ENCODE data around the gene NSUN4.
"Not testable (repeated sequence)": the region's sequence is repeated elsewhere in the genome, so short reads cannot be mapped to it uniquely, and the experiment has no call there.

NSUN4 gene

DNA sequence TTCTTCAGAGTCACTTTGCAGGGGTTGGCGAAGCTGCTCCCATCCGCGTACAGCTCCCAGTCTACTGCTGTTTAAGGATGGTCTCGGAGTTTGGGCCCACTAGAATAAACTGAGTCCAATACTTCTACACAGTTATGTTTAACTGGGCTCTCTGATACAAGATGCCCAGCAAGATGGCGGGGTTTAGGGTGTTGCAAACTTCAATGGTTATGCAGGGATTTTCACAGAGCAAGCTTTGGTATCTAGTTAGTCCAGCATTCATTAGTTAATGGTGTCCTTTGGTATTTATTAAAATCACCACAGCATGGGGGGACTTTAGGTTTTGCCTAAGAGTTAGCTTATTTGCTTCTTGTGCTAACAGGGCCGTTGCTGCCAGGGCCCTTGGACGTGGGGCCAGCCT is 12.4 kb upstream of the NSUN4 start:
- CTCF ChIA-PET, result interaction anchor here (0.8 to 2.7 kb wide), 5 partner anchors 10 to 25 kb away, joined by 3 to 7 read pairs (median 3); partner anchors contain the start of genes LRRC41, NSUN4 and UQCRH
- POLR2A ChIA-PET, result interaction anchor here (0.6 kb wide), 1 partner anchor 33 kb away, joined by 6 read pairs; no protein-coding TSS in a partner anchor
- not testable (repeated sequence) for DNase-seq

DNA sequence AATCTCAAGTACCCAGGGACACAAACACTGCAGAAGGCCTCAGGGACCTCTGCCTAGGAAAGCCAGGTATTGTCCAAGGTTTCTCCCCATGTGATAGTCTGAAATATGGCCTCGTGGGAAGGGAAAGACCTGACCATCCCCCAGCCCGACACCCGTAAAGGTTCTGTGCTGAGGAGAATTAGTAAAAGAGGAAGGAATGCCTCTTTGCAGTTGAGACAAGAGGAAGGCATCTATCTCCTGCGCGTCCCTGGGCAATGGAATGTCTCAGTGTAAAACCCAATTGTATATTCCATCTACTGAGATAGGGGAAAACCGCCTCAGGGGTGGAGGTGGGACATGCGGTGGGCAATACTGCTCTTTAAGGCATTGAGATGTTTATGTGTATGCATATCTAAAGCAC is 10.8 kb upstream of the NSUN4 start:
- H3K4me1 ChIP-seq (ENCODE audit: control extremely low read depth in 1 of 4, control insufficient read depth in 4 of 4, insufficient read depth in 4 of 4, low read length in 3 of 4); H3K9me3 ChIP-seq (ENCODE audit: control extremely low read depth in 1 of 5, control insufficient read depth in 4 of 5, insufficient read depth in 2 of 5, low read depth in 1 of 5, low read length in 4 of 5); DNase-seq; H3K27me3 ChIP-seq (replicated peaks in 2 of 5; ENCODE audit: control insufficient read depth in 4 of 5, insufficient read depth in 5 of 5, low read length in 4 of 5); H3K4me3 ChIP-seq (ENCODE audit: control insufficient read depth in 1 of 7, extremely low read depth in 1 of 7, insufficient read depth in 4 of 7, low read depth in 2 of 7, low read length in 6 of 7); POLR2A ChIA-PET; H3K36me3 ChIP-seq (ENCODE audit: control insufficient read depth in 4 of 4, insufficient read depth in 4 of 4, low read length in 3 of 4); H3K27ac ChIP-seq (ENCODE audit: insufficient read depth in 1 of 2, low read depth in 1 of 2, low read length in 2 of 2, poor library complexity in 1 of 2, severe bottlenecking in 2 of 2): not testable (repeated sequence)
- WGBS (ENCODE audit: insufficient coverage), result no CpG with 5 or more reads among the region's 7 CpGs
- CTCF ChIA-PET, result interaction anchor here (1.3 kb wide), 1 partner anchor 11 kb away, joined by 4 read pairs; no protein-coding TSS in a partner anchor

More for the DNA sequence above, 12.4 kb upstream of the NSUN4 start:
- not testable (repeated sequence) for H3K36me3 ChIP-seq (ENCODE audit: control insufficient read depth in 4 of 4, insufficient read depth in 4 of 4, low read length in 3 of 4); H3K27me3 ChIP-seq (replicated peaks in 2 of 5; ENCODE audit: control insufficient read depth in 4 of 5, insufficient read depth in 5 of 5, low read length in 4 of 5); H3K4me1 ChIP-seq (ENCODE audit: control extremely low read depth in 1 of 4, control insufficient read depth in 4 of 4, insufficient read depth in 4 of 4, low read length in 3 of 4); H3K27ac ChIP-seq (ENCODE audit: insufficient read depth in 1 of 2, low read depth in 1 of 2, low read length in 2 of 2, poor library complexity in 1 of 2, severe bottlenecking in 2 of 2); H3K4me3 ChIP-seq (ENCODE audit: control insufficient read depth in 1 of 7, extremely low read depth in 1 of 7, insufficient read depth in 4 of 7, low read depth in 2 of 7, low read length in 6 of 7); H3K9me3 ChIP-seq (ENCODE audit: control extremely low read depth in 1 of 5, control insufficient read depth in 4 of 5, insufficient read depth in 2 of 5, low read depth in 1 of 5, low read length in 4 of 5)
- 92% methylated on average over 2 of the region's 7 CpGs for WGBS (ENCODE audit: insufficient coverage)

DNA sequence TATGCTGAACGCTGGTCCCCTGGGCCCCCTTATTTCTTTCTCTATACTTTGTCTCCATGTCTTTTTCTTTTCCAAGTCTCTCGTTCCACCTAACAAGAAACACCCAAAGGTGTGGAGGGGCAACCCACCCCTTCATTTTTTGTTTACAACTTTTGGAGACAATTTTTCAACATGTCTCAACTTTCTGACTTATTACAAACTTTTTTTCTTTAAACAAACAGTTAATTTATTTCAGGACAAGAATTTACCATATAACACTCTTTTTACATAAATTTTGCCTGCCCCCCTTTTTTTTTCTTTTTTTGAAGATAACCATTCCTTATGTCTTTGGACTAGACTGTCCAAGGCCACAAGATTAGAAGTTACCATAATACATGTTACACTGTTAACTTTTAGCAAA is 10.2 kb upstream of the NSUN4 start:
- H3K4me3 ChIP-seq (ENCODE audit: control insufficient read depth in 1 of 7, extremely low read depth in 1 of 7, insufficient read depth in 4 of 7, low read depth in 2 of 7, low read length in 6 of 7); H3K27me3 ChIP-seq (replicated peaks in 2 of 5; ENCODE audit: control insufficient read depth in 4 of 5, insufficient read depth in 5 of 5, low read length in 4 of 5); H3K4me1 ChIP-seq (ENCODE audit: control extremely low read depth in 1 of 4, control insufficient read depth in 4 of 4, insufficient read depth in 4 of 4, low read length in 3 of 4); DNase-seq; POLR2A ChIA-PET; H3K9me3 ChIP-seq (ENCODE audit: control extremely low read depth in 1 of 5, control insufficient read depth in 4 of 5, insufficient read depth in 2 of 5, low read depth in 1 of 5, low read length in 4 of 5); H3K27ac ChIP-seq (ENCODE audit: insufficient read depth in 1 of 2, low read depth in 1 of 2, low read length in 2 of 2, poor library complexity in 1 of 2, severe bottlenecking in 2 of 2); H3K36me3 ChIP-seq (ENCODE audit: control insufficient read depth in 4 of 4, insufficient read depth in 4 of 4, low read length in 3 of 4); CTCF ChIA-PET: not testable (repeated sequence)
- WGBS (ENCODE audit: insufficient coverage), result 100% methylated on average over 2 of the region's 2 CpGs

DNA sequence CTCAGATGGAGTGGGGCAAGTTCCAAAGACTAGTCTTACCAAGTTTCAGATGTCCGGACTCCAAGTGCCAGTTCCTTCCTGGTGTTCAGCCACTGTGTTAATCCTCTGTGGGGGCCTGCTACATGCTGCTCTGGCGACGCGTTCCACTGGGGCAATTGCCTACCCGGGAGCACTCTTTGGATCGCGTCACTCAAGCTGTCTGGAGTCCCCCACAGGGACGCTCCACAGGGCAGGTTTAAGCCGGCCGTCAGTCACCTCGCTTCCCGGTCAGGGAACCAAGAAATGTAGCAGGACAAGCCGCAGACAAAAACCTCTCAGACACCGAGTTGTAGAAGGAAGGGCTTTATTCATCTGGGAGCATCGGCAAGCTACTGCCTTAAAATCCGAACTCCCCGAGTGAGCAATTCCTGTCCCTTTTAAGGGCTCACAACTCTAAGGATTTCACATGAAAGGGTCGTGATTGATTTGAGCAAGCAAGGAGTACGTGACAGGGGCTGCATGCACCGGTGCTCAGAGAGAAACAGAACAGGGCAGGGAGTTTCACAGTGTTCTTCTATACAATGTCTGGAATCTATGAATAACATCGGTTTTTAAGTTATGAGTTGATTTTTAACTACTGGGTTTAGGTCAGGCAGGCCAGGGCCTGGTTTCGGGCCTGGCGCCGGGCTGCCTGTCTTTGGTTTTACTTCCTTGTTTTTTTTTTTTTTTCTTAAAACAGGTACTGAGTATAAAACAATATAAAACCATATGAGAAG is 8.6 kb upstream of the NSUN4 start:
- DNase-seq; H3K9me3 ChIP-seq (ENCODE audit: control extremely low read depth in 1 of 5, control insufficient read depth in 4 of 5, insufficient read depth in 2 of 5, low read depth in 1 of 5, low read length in 4 of 5); H3K27me3 ChIP-seq (replicated peaks in 2 of 5; ENCODE audit: control insufficient read depth in 4 of 5, insufficient read depth in 5 of 5, low read length in 4 of 5); H3K36me3 ChIP-seq (ENCODE audit: control insufficient read depth in 4 of 4, insufficient read depth in 4 of 4, low read length in 3 of 4); H3K27ac ChIP-seq (ENCODE audit: insufficient read depth in 1 of 2, low read depth in 1 of 2, low read length in 2 of 2, poor library complexity in 1 of 2, severe bottlenecking in 2 of 2); H3K4me3 ChIP-seq (ENCODE audit: control insufficient read depth in 1 of 7, extremely low read depth in 1 of 7, insufficient read depth in 4 of 7, low read depth in 2 of 7, low read length in 6 of 7); POLR2A ChIA-PET; H3K4me1 ChIP-seq (ENCODE audit: control extremely low read depth in 1 of 4, control insufficient read depth in 4 of 4, insufficient read depth in 4 of 4, low read length in 3 of 4): not testable (repeated sequence)
- CTCF ChIA-PET, result interaction anchor here (2.9 to 5.0 kb wide), 2 partner anchors 14 to 23 kb away, joined by 18 to 79 read pairs; no protein-coding TSS in a partner anchor
- 98% methylated on average over 19 of the region's 24 CpGs for WGBS (ENCODE audit: insufficient coverage)

DNA sequence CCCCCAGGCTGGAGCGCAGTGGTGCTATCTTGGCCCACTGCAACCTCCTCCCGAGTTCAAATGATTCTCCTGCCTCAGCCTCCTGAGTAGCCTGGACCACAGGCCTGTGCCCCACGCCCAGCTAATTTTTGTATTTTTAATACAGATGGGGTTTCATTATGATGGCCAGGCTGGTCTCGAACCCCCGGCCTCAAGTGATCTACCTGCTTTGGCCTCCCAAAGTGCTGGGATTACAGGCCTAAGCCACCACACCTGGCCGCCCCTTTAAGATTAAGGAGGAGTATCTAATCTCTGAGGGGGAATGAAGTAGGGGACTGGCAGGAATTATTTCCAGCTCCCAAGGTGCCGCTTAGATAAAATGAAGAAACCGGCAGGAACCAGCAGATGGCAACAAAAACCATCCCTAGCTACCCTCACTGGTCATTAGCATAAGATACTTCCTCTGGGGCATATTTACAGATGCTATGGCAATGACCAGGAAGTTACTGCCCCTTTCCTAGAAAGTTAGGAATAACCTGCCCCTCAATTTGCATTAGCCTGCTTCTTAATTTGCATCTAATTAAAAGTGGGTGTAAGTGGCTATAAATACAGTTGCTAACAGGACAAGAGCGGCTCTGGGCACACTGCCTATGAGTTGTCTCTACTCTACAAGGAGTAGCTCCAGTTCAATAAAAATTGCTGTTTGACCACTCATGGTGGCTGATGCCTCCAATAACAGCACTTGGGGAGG is 7.1 kb upstream of the NSUN4 start:
- Histone ChIP-seq H3K36me3 (ENCODE audit: control insufficient read depth in 4 of 4, insufficient read depth in 4 of 4, low read length in 3 of 4) (no peaks in the 10 kb centered on the region), H3K27me3 (replicated peaks in 2 of 5; ENCODE audit: control insufficient read depth in 4 of 5, insufficient read depth in 5 of 5, low read length in 4 of 5) (no peaks in the 10 kb centered on the region), H3K27ac (ENCODE audit: insufficient read depth in 1 of 2, low read depth in 1 of 2, low read length in 2 of 2, poor library complexity in 1 of 2, severe bottlenecking in 2 of 2) (no peak overlapping the region), H3K9me3 (ENCODE audit: control extremely low read depth in 1 of 5, control insufficient read depth in 4 of 5, insufficient read depth in 2 of 5, low read depth in 1 of 5, low read length in 4 of 5) (no peaks in the 10 kb centered on the region), H3K4me1 (ENCODE audit: control extremely low read depth in 1 of 4, control insufficient read depth in 4 of 4, insufficient read depth in 4 of 4, low read length in 3 of 4) (peaks cover 0 to 3% (median 0%) of the 10 kb centered on the region in 4 experiments), H3K4me3 (ENCODE audit: control insufficient read depth in 1 of 7, extremely low read depth in 1 of 7, insufficient read depth in 4 of 7, low read depth in 2 of 7, low read length in 6 of 7) (no peak overlapping the region)
- peak; percentile 38 to 55 (median 54) for DNase-seq
- ChIA-PET POLR2A (no interaction called here), CTCF (interaction anchor here (1.0 to 5.0 kb wide), 6 partner anchors 13 to 60 kb away, joined by 3 to 79 read pairs (median 6); partner anchors contain the start of genes LRRC41 and UQCRH)
- 83% methylated on average over 9 of the region's 9 CpGs for WGBS (ENCODE audit: insufficient coverage)

DNA sequence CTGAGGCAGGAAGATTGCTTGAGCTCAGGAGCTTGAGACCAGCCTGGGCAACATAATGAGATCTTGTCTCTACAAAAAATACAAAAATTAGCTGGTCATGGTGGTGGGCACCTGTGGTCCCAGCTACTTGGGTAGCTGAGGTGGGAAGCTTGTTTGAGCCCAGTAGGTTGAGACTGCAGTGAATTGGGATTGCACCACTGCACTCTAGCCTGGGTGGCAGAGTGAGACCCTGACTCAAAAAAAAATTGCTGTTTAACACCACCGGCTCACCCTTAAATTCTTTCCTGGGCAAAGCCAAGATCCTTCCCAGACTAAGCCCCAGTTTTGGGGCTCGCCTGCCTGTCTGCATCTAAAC is 6.6 kb upstream of the NSUN4 start:
- Histone ChIP-seq H3K36me3 (ENCODE audit: control insufficient read depth in 4 of 4, insufficient read depth in 4 of 4, low read length in 3 of 4) (no peaks in the 10 kb centered on the region), H3K27ac (ENCODE audit: insufficient read depth in 1 of 2, low read depth in 1 of 2, low read length in 2 of 2, poor library complexity in 1 of 2, severe bottlenecking in 2 of 2) (no peak overlapping the region), H3K9me3 (ENCODE audit: control extremely low read depth in 1 of 5, control insufficient read depth in 4 of 5, insufficient read depth in 2 of 5, low read depth in 1 of 5, low read length in 4 of 5) (no peaks in the 10 kb centered on the region), H3K4me1 (ENCODE audit: control extremely low read depth in 1 of 4, control insufficient read depth in 4 of 4, insufficient read depth in 4 of 4, low read length in 3 of 4) (peaks cover 0 to 3% (median 0%) of the 10 kb centered on the region in 4 experiments), H3K4me3 (ENCODE audit: control insufficient read depth in 1 of 7, extremely low read depth in 1 of 7, insufficient read depth in 4 of 7, low read depth in 2 of 7, low read length in 6 of 7) (no peak overlapping the region), H3K27me3 (replicated peaks in 2 of 5; ENCODE audit: control insufficient read depth in 4 of 5, insufficient read depth in 5 of 5, low read length in 4 of 5) (no peaks in the 10 kb centered on the region)
- CTCF ChIA-PET, result interaction anchor here (1.0 to 5.0 kb wide), 7 partner anchors 12 to 61 kb away, joined by 3 to 79 read pairs (median 4); partner anchors contain the start of genes LRRC41 and UQCRH
- DNase-seq, result no peak
- WGBS (ENCODE audit: insufficient coverage), result 100% methylated on average over 1 of the region's 2 CpGs
- POLR2A ChIA-PET, result no interaction called here

DNA sequence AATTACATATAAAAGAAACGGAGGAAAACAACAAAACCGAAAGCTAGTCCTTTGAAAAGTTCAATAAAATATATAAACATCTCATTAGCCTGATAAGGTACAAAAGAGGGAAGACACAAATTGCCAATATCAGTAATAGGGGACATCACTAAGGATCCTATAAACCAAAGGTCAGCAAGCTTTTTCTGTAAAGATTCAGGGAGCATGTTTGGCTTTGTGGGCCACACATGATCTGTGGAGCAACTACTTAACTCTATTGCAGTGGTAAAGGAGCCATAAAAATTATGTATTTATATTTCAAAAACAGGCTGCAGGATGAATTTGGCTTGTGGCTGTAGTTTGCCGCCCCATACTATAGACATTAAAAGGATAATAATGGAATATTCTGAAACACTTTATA is 5.5 kb upstream of the NSUN4 start:
- CTCF ChIA-PET, result interaction anchor here (1.3 to 5.0 kb wide), 4 partner anchors 9 to 38 kb away, joined by 3 to 79 read pairs (median 11); no protein-coding TSS in a partner anchor
- no peaks in the 10 kb centered on the region for H3K27me3 ChIP-seq (replicated peaks in 2 of 5; ENCODE audit: control insufficient read depth in 4 of 5, insufficient read depth in 5 of 5, low read length in 4 of 5)
- POLR2A ChIA-PET, result no interaction called here
- H3K36me3 ChIP-seq (ENCODE audit: control insufficient read depth in 4 of 4, insufficient read depth in 4 of 4, low read length in 3 of 4), result no peaks in the 10 kb centered on the region
- no CpG with 5 or more reads among the region's 3 CpGs for WGBS (ENCODE audit: insufficient coverage)
- no peak overlapping the region for H3K27ac ChIP-seq (ENCODE audit: insufficient read depth in 1 of 2, low read depth in 1 of 2, low read length in 2 of 2, poor library complexity in 1 of 2, severe bottlenecking in 2 of 2)
- H3K4me3 ChIP-seq (ENCODE audit: control insufficient read depth in 1 of 7, extremely low read depth in 1 of 7, insufficient read depth in 4 of 7, low read depth in 2 of 7, low read length in 6 of 7), result no peak overlapping the region
- H3K4me1 ChIP-seq (ENCODE audit: control extremely low read depth in 1 of 4, control insufficient read depth in 4 of 4, insufficient read depth in 4 of 4, low read length in 3 of 4), result peaks cover under 1 to 10% (median 5%) of the 10 kb centered on the region in 4 experiments
- no peaks in the 10 kb centered on the region for H3K9me3 ChIP-seq (ENCODE audit: control extremely low read depth in 1 of 5, control insufficient read depth in 4 of 5, insufficient read depth in 2 of 5, low read depth in 1 of 5, low read length in 4 of 5)
- no peak for DNase-seq

Data from common myeloid progenitor, CD34-positive (primary cell).